Transverse colon (tissue), 4 donors: ENCODE results near the gene INSM1.

Experiments
- POLR2A ChIP-seq: fragments of 450-650 bp; IDR thresholded peaks from one replicate; pipeline ENCODE4 v1.6.1; 2016; ENCODE audit warnings: antibody characterized with exemption, mild to moderate bottlenecking, moderate library complexity
- POLR2AphosphoS5 ChIP-seq, 3 donors: sonication (generic); formaldehyde crosslinking; IDR thresholded peaks; one replicate each; pipeline ENCODE4 v1.6.1; 2016; ENCODE audit warnings: antibody characterized with exemption in 3 of 3
- TF ChIP-seq, protein P1 (sequence below), 5 experiments: fragments of 200-600 bp in 3 of 5; fragments of 450-650 bp in 2 of 5; sonication (generic) in 3 of 5; IDR thresholded peaks; 1 replicate in 2 of 5; 2 replicates in 3 of 5; pipeline ENCODE4 v1.5.1; 2016 to 2017; ENCODE audit warnings: antibody characterized with exemption in 5 of 5, inconsistent platforms in 3 of 5, mild to moderate bottlenecking in 2 of 5, moderate library complexity in 1 of 5

DNA sequence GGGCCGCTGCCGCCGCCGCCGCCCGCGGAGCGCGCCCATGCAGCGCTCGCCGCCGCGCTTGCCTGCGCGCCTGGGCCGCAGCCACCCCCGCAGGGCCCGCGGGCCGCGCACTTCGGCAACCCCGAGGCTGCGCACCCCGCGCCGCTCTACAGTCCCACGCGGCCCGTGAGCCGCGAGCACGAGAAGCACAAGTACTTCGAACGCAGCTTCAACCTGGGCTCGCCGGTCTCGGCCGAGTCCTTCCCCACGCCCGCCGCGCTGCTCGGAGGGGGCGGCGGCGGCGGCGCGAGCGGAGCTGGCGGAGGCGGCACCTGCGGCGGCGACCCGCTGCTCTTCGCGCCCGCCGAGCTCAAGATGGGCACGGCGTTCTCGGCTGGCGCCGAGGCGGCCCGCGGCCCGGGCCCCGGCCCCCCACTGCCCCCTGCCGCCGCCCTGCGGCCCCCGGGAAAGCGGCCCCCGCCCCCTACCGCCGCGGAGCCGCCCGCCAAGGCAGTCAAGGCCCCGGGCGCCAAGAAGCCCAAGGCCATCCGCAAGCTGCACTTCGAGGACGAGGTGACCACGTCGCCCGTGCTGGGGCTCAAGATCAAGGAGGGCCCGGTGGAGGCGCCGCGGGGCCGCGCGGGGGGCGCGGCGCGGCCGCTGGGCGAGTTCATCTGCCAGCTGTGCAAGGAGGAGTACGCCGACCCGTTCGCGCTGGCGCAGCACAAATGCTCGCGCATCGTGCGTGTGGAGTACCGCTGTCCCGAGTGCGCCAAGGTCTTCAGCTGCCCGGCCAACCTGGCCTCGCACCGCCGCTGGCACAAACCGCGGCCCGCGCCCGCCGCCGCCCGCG, 730 bp downstream of the INSM1 start:
- TF ChIP-seq, protein P1, sequence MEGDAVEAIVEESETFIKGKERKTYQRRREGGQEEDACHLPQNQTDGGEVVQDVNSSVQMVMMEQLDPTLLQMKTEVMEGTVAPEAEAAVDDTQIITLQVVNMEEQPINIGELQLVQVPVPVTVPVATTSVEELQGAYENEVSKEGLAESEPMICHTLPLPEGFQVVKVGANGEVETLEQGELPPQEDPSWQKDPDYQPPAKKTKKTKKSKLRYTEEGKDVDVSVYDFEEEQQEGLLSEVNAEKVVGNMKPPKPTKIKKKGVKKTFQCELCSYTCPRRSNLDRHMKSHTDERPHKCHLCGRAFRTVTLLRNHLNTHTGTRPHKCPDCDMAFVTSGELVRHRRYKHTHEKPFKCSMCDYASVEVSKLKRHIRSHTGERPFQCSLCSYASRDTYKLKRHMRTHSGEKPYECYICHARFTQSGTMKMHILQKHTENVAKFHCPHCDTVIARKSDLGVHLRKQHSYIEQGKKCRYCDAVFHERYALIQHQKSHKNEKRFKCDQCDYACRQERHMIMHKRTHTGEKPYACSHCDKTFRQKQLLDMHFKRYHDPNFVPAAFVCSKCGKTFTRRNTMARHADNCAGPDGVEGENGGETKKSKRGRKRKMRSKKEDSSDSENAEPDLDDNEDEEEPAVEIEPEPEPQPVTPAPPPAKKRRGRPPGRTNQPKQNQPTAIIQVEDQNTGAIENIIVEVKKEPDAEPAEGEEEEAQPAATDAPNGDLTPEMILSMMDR (IDR thresholded peaks at IDR 0.05), result no peak
- TF ChIP-seq POLR2AphosphoS5 (IDR thresholded peaks at IDR 0.05), result no peak
- no peak for TF ChIP-seq POLR2A
